HTERT RPE-1 (cell line): ENCODE data around the gene WAS.

Experiments used
- in situ Hi-C: fragments of 300-500 bp; cut with MboI; formaldehyde crosslinking; loops from 4 replicates; pipeline ENCODE4 v1.14.3; 2020; ENCODE audit warnings: low sequenced_read_pairs

WAS gene

DNA sequence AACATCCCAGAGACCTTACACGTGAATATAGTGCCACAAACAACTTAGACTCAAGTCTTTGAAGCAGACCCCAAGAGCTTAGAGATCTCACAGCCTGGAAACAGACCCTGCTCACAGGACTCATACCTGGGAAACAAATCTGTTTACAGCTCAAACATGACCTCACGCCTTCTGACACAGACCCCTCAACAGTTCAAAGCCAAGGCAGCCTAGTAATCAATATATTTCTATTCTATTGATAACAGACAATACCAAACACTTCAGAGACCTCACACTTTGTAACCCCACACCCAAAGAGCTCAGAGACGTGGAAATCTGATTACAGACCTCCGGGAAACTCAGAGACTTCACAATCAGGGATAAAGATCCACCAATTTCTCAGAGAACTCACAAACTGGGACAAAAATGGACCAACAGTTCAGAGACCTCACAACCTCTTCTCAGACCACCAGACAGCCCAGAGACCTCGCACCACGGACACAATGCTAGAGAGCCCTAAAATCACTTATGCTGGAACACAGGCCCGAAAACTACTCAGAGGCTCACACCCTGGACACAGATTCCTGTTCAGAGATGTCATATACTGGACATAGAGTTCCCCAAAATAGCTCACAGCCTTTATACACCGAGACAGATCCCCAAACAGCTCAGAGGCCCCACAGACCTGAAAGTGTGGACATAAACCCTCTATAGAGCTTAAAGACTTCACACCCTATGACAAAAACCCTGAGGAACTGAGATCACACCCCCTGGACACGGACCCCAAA, 27.7 kb downstream of the WAS start:
- in situ Hi-C loops: no loop called here

DNA sequence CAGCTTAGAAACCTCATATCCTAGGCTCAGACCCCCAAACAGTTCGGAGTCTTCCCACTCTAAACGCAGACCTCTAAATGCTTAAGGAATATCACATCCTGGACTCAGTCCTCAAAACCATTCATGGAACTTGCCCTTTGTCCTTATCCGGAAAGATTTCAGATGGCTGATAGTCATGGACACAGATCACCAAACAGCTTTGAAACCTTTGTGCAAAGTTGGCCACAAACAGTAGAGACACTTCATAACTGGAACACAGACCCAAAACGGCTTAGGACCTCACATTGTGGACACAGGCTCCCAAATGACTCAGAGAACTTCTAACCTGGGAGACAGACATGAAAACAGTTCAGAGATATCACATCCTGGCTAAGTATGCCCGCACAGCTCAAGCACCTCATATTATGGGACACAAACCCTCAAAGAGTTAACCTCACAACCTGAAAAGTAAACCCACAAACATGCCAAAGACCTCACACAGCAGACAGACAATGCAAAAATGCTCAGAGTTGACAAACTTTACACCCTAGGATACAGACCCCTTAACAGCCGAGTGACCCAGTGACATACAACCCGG, 28.4 kb downstream of the WAS start:
- in situ Hi-C loops: no loop called here

DNA sequence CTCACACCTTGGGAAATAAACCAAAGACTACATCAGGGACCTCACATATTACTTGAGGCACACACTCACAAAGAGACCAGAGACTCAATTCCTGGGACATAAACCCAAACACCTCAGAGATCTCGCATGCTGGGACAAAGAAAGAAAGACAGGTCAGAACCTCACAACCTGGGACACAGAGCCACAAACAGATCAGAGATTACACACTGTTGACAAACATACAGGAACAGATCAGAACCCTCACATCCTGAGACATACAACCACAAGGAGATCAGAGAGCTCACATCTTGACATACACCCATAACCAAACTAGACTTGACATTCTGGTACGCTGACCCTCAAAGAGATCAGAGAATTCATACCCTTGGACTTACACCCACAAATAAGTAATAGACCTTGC, 30.2 kb downstream of the WAS start:
- in situ Hi-C loops: no loop called here

GRCh38 chrX:48714573-48714972, 31.0 kb downstream of the WAS start:
- in situ Hi-C loops: no loop called here

- in situ Hi-C loops: no loop called here
These were observed 31.5 kb downstream of the WAS start for GRCh38 chrX:48715072-48715471.

DNA sequence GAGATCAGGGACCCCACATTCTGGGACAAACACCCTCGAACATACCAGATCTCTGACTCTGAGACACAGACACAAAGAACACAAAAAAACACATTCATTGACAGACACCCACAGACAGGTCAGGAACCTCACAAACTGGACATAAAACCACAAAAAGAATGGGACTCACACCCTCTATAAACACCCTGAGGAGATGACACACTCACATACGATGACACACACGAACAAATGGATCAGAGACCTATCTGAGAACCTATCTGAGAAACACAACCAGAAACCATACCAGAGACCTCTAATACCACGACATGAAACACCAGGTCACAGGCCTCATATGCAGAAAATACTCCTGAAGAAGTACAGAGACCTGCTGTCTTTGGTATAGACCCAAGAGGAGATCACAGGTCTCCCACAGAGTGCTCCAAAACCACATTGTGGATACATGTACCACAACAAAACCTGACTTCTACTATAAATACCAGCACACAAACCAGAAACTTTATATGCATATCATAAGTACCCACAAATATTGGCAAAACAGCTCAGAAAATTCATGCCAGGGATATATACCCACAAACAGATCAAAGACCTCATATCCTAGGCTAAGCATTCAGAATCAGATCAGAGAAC, 32.4 kb downstream of the WAS start:
- in situ Hi-C loops: no loop called here

- in situ Hi-C loops: no loop called here
These were observed 36.4 kb downstream of the WAS start for GRCh38 chrX:48719958-48720357.

DNA sequence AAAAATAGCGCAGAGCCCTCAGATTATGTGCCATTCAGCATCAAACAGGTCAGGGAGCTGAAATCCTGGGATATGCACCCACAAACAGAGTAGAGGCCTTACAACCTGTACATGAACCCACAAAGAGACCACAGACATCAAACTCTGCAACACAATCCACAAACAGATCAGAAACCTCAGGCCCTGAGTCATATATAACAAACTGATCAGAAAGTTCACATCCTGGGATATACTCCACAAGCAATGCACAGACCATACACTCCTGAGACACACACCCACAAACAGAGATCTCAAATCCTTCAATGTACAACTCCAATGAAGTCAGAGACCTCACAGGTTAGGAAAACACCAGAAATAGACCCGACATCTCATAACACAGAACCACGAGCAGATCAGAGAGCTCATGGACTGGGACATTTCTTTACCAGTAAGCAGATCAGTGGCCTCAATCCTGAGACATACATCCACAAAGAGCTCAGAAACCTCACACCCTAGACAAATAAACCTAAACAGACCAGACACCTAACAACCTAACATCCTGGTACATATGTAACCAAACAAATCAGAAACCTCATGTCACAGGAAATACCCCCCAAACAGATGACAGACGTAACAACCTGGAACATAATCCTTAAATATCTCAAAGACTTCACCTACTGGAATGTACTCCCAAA, 37.1 kb downstream of the WAS start:
- in situ Hi-C loops: no loop called here

DNA sequence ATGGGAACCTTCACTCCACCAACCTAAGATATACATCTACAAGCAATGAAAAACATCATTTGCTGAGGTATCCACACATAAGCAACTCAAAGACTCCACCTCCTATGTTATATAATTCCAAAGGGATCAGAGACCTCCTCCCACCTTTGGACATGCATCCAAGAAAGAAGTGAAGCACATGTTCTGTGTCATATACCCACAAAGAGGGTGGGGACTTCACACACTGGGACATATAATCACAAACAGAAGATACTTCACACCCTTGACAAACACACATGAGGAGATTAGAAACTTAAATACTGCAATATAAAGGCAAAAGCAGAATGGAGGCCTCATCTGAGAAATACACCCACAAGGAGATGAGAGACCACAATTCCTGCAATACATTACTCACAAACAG, 38.3 kb downstream of the WAS start:
- in situ Hi-C loops: no loop called here

DNA sequence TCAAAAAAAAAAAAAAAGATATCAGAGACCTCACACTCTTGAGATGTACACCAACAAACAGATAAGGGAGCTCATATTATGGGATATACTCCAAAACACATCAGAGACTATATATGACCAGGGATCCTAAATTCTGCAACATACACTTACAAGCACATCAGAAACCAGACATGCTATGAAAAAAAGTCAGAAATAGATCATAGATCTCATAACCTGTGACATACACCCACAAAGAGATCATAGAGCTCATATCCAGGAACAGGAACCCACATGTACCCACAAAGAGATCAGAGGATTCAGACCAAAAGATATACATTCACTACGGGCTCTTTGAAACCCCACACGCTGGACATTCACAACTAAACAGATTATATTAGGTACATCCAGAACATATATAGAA, 43.0 kb downstream of the WAS start:
- in situ Hi-C loops: no loop called here

DNA sequence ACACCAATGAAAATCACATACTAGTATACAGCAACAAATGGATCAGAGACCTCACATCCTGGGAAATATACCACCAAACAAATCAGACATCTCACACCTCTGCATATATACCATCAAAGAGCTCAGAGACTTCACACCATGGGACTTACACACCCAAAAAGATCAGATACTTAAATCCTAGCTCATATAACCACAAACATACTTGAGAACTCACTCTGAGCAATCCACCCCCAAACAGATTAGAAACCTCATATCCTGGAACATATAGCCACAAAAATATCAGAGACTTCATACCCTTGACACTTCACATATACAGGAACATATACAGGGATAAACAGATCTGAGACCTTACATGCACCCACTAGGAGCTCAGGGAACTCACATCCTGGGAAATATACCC, 45.1 kb downstream of the WAS start:
- in situ Hi-C loops: no loop called here

- in situ Hi-C loops: no loop called here
These were observed 52.7 kb downstream of the WAS start for GRCh38 chrX:48736303-48736702.

DNA sequence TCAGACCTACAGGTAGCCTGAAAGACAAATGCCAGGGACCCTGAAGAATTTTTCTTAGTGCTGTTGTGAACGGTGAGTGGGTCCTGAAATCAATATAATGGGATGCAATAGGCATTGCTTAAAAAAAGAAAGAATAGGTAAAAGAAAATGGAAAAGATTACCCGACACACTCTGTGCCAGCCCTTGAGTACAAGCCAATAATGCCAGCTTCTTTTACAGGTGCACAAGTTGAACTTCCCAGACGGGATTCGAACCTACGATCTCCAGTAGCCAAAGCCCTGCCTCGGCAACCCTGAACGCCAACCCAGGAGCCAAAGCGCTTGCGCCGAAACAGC, 53.2 kb downstream of the WAS start:
- in situ Hi-C loops: no loop called here

- in situ Hi-C loops: no loop called here
These were observed 53.8 kb downstream of the WAS start for GRCh38 chrX:48737213-48737938.

GRCh38 chrX:48737940-48738339, 54.3 kb downstream of the WAS start:
- in situ Hi-C loops: no loop called here
